GM20000 (cell line): ENCODE data around the gene LHX3.

Experiments
- DNase-seq: peaks from one replicate; pipeline ENCODE4 v3.0.0; 2012; ENCODE audit warnings: low spot score
- TF ChIP-seq, protein P1 (sequence below): IDR thresholded peaks from 2 replicates; pipeline ENCODE4 v1.5.1; 2012; ENCODE audit warnings: mild to moderate bottlenecking, control low read depth; ENCODE audit errors: extremely low read depth, missing control alignments

LHX3 gene

DNA sequence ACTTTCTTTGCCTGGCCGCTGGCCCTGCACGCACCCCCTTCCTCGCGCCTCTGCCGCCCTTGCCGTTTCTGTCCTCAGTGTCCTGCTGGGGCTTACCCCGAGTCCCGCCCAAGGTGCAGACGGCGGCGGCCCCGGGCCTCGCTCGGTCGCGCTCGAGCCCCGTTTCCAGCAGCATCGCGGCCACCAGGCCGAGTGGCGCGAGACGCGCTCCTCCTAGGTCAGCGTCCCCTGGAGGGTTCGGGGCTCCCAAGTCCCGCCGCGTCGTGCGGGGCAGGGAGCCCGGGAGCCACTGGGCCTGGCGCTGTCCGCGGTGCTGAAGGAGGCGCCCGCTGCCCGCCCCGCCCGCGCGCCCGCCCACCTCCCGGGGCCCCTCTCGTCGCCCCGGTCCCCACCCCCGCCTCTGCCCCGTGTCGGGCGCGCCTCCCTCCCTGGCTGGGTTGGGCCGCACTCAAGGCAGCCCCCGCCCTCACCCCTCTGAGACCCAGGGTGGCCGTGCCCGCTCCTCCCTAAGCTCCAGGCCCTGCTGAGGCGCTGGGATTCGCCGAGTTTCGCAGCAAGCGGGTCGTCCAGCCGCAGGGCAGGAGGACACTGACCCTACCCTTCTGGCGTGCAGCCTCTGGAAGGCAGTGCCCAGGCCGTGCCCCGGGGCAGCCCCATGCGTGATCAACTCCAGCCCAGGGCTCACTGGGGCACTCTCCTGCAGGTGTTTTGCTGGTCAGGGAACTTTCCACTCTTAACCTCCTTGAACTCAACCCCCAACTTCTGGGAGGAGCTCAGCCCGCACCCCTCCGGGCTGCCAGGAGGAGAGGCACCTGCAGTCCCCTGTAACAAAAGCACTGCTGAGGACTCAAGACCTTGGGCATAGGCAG lies at the start of gene LHX3:
TSS of gene LHX3 (minus strand) at position 291 of the 869 bp plus-strand sequence. CDS start at position 175, 116 bp downstream.
- peak; percentile 84 for DNase-seq
- TF ChIP-seq, protein P1, sequence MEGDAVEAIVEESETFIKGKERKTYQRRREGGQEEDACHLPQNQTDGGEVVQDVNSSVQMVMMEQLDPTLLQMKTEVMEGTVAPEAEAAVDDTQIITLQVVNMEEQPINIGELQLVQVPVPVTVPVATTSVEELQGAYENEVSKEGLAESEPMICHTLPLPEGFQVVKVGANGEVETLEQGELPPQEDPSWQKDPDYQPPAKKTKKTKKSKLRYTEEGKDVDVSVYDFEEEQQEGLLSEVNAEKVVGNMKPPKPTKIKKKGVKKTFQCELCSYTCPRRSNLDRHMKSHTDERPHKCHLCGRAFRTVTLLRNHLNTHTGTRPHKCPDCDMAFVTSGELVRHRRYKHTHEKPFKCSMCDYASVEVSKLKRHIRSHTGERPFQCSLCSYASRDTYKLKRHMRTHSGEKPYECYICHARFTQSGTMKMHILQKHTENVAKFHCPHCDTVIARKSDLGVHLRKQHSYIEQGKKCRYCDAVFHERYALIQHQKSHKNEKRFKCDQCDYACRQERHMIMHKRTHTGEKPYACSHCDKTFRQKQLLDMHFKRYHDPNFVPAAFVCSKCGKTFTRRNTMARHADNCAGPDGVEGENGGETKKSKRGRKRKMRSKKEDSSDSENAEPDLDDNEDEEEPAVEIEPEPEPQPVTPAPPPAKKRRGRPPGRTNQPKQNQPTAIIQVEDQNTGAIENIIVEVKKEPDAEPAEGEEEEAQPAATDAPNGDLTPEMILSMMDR = no peak

DNA sequence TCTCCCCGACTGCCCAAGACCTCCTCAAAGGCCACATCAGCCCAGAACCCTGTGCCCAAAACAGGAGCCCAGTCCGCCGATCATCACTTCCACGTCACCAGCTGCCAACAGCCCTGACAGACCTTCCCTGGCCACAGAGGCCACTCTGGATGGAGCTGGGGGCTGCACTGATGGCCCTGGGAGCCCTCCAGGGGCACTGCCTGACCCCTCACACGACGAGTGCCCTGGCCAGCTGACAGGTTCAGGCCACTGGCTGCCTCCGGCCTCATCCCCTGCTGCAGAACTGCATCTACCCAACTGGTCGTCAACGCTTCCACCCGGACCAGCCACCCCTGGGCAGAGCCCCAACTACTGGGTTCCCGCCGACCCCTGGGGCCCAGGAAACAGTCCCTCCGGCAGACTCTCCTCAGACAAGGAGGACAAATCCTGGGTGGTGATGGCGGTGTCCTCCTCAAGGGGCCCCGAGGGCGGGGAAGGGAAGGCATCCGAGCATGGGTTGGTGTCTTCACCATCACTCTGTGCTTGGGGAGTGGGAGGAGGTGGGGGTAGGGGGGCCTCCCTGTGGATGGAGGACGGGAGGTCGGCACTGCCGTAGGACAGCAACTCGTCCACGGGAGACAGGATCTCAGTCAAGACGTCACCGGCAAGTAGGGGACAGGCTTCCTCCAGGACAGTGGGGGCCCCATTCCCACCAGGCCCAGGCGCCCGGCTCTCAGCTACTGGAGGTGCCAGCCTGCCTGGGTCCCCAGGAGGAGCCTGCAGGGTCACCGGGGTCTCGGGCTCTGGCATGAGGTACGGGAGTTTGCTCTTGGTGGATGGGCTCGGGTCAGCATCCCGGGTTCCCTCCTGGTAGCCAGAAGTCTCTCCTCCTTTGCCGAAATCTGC lies 48.6 kb upstream of the LHX3 start:
- TF ChIP-seq, protein P1 = no peak
- DNase-seq = no peak

DNA sequence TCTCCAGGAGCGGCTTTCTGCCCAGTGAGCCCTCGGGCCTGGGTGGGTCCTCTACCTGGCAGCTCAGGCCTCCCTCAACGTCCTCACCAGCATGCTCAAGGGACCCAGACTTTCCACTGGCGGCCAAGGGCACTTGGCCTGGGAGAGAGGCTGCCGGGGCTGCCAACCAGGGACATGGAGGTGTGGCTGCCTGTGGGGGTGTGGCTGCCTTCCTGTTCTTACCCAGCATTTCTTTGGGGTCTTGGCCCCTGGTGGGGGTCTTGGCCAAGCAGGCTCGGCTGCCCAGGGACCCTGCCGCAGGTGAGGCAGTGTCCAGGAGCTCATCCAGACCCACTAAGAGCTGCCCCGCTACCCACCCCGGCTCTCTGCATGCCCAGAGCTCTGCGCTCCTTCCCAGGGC lies 47.9 kb upstream of the LHX3 start:
- TF ChIP-seq, protein P1 = no peak
- no peak for DNase-seq

DNA sequence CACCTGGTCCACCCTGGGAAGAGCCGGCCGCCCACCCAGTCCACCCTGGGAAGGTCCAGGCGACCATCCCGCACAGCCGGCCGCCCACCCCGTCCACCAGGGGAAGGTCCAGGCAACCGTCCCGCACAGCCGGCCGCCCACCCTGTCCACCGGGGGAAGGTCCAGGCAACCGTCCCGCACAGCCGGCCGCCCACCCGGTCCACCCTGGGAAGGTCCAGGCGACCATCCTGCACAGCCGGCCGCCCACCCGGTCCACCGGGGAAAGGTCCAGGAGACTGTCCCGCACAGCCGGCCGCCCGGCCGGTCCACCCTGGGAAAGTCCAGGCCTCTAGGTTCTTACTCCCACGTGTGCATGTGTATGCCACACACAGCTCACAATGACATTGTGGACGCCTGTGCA lies 47.4 kb upstream of the LHX3 start:
- no peak for DNase-seq
- TF ChIP-seq, protein P1 = no peak

GRCh38 chr9:136251264-136252115 lies 46.6 kb upstream of the LHX3 start:
- TF ChIP-seq, protein P1 = no peak
- DNase-seq = no peak

GRCh38 chr9:136250676-136251075 lies 45.7 kb upstream of the LHX3 start:
- TF ChIP-seq, protein P1 = no peak
- DNase-seq = no peak
